B cell (primary cell): ENCODE data around the gene TNNT1. TPM values are rescaled to one million over a fixed set of nuclear protein-coding genes. Genes with fewer than 3 reads are reported as not detected.
"Not testable (repeated sequence)": the region's sequence is repeated elsewhere in the genome, so short reads cannot be mapped to it uniquely, and the experiment has no call there.

Source experiments
- ATAC-seq: fragments of 200-7000 bp; cut with Tn5 transposase; one replicate; pipeline ENCODE4 v1.10.0; 2021; ENCODE audit warnings: low read depth, mild to moderate bottlenecking, moderate number of reproducible peaks, moderate library complexity
- CTCF ChIA-PET: fragments of 350-600 bp; sonication (Branson Sonifier 250); formaldehyde crosslinking; loops from one replicate; lab custom pipeline; 2021; ENCODE audit warnings: antibody characterized with exemption, inconsistent platforms; lab: Charles Lee
- POLR2A ChIA-PET: fragments of 350-600 bp; sonication (Branson Sonifier 250); formaldehyde crosslinking; loops from one replicate; lab custom pipeline; 2021; ENCODE audit warnings: antibody characterized with exemption; lab: Charles Lee
- DNase-seq: peaks from one replicate; pipeline ENCODE4 v3.0.0; 2013
- H2AFZ ChIP-seq: 2 replicates; pipeline ENCODE4 v1.6.1; 2012; ENCODE audit warnings: mild to moderate bottlenecking, low read depth, low read length; ENCODE audit not compliant: insufficient read depth, poor library complexity, severe bottlenecking
- H3K27ac ChIP-seq, 2 donors: 1 replicate in 1 of 2; 2 replicates in 1 of 2; pipeline ENCODE4 v1.5.1; 2012 to 2013; ENCODE audit warnings: low read length in 2 of 2, mild to moderate bottlenecking in 2 of 2, moderate library complexity in 1 of 2
- H3K27me3 ChIP-seq, 4 experiments: fragments of 200-600 bp in 1 of 4; sonication (generic) in 1 of 4; replicated peaks in 1 of 4; 1 replicate in 2 of 4; 2 replicates in 2 of 4; pipeline versions ENCODE4 v1.6.1 to v1.7.0; 2013 to 2016; ENCODE audit warnings: low read length in 3 of 4, mild to moderate bottlenecking in 2 of 4, mixed read lengths in 1 of 4, moderate library complexity in 1 of 4; ENCODE audit not compliant: insufficient read depth in 4 of 4, control insufficient read depth in 3 of 4; ENCODE audit errors: control extremely low read depth in 1 of 4
- H3K36me3 ChIP-seq, 2 experiments: replicated peaks in 1 of 2; 1 replicate in 1 of 2; 2 replicates in 1 of 2; pipeline versions ENCODE4 v1.6.1 to v1.7.1; 2013; ENCODE audit warnings: low read length in 1 of 2; ENCODE audit not compliant: insufficient read depth in 2 of 2, control insufficient read depth in 1 of 2; ENCODE audit errors: control extremely low read depth in 1 of 2, extremely low read depth in 1 of 2
- H3K4me1 ChIP-seq, 2 donors: fragments of 200-600 bp in 1 of 2; sonication (generic) in 1 of 2; 1 replicate in 1 of 2; 2 replicates in 1 of 2; pipeline versions ENCODE4 v1.5.1 to v1.6.1; 2013 to 2017; ENCODE audit warnings: low read length in 2 of 2; ENCODE audit not compliant: control insufficient read depth in 2 of 2, insufficient read depth in 2 of 2
- H3K4me2 ChIP-seq: replicated peaks from 2 replicates; pipeline ENCODE3; 2012; ENCODE audit warnings: mild to moderate bottlenecking, low read depth, low read length; ENCODE audit not compliant: poor library complexity, severe bottlenecking
- H3K4me3 ChIP-seq, 5 experiments: fragments of 200-600 bp in 1 of 5; sonication (generic) in 1 of 5; 1 replicate in 3 of 5; 2 replicates in 2 of 5; pipeline versions ENCODE4 v1.5.1 to v1.7.0; 2011 to 2016; ENCODE audit warnings: low read length in 4 of 5, mild to moderate bottlenecking in 4 of 5, low read depth in 2 of 5, control low read depth in 1 of 5, moderate library complexity in 1 of 5; ENCODE audit not compliant: insufficient read depth in 1 of 5; ENCODE audit errors: control extremely low read depth in 1 of 5, extremely low read depth in 1 of 5
- H3K79me2 ChIP-seq: fragments of 200-600 bp; sonication (generic); one replicate; pipeline ENCODE4 v1.6.0; 2016; ENCODE audit warnings: low read length; ENCODE audit not compliant: control insufficient read depth, insufficient read depth
- H3K9ac ChIP-seq: fragments of 200-600 bp; sonication (generic); 2 replicates; pipeline ENCODE4 v1.6.1; 2017; ENCODE audit warnings: mild to moderate bottlenecking, low read length, moderate library complexity
- H3K9me3 ChIP-seq, 3 donors: one replicate each; pipeline versions ENCODE4 v1.6.1 to v1.7.1; 2013; ENCODE audit warnings: low read length in 2 of 3; ENCODE audit not compliant: control insufficient read depth in 2 of 3, insufficient read depth in 1 of 3; ENCODE audit errors: control extremely low read depth in 1 of 3
- H4K20me1 ChIP-seq: 2 replicates; pipeline ENCODE4 v1.6.0; 2012; ENCODE audit warnings: mild to moderate bottlenecking, low read length; ENCODE audit not compliant: insufficient read depth, control insufficient read depth, poor library complexity, severe bottlenecking
- H3K27ac Mint-ChIP-seq: one replicate; pipeline ENCODE4 v1.8.0; 2021; ENCODE audit warnings: mixed read lengths
- H3K27me3 Mint-ChIP-seq: one replicate; pipeline ENCODE4 v1.8.0; 2021; ENCODE audit warnings: mixed read lengths
- H3K4me1 Mint-ChIP-seq: one replicate; pipeline ENCODE4 v1.8.0; 2021; ENCODE audit warnings: mixed read lengths
- H3K4me3 Mint-ChIP-seq: one replicate; pipeline ENCODE4 v1.8.0; 2021; ENCODE audit warnings: mixed read lengths
- H3K9me3 Mint-ChIP-seq: one replicate; pipeline ENCODE4 v1.8.0; 2022; ENCODE audit warnings: mixed read lengths; ENCODE audit not compliant: insufficient read depth
- CTCF ChIP-seq: fragments of 200-600 bp; IDR thresholded peaks from one replicate; pipeline ENCODE4 v1.8.0; 2022; ENCODE audit warnings: antibody characterized with exemption, mild to moderate bottlenecking
- EZH2 ChIP-seq: IDR thresholded peaks from 2 replicates; pipeline ENCODE4 v1.6.1; 2012; ENCODE audit warnings: borderline replicate concordance, low read depth, mild to moderate bottlenecking, moderate library complexity, low read length; ENCODE audit not compliant: insufficient read depth, poor library complexity, severe bottlenecking
- WGBS: methylation state at CpG from one replicate; pipeline ENCODE4 v1.1.5; 2013; ENCODE audit warnings: missing lambda C conversion rate; ENCODE audit not compliant: insufficient coverage; 5-methylcytosine and 5-hydroxymethylcytosine counted together
- intact Hi-C: fragments of 100-400 bp; cut with micrococcal nuclease; formaldehyde crosslinking; loops from one replicate; pipeline ENCODE4 v1.10.0; 2022
- polyA plus RNA-seq: library from polyadenylated mRNA; depleted of rRNA; stranded (reverse); fragments of >200 nt; gene quantifications from 2 replicates; pipeline ENCODE4 v1.2.3, GENCODE V29; 2012
- total RNA-seq, 2 donors: library from RNA; stranded (reverse); fragments of 120-200 nt in 1 of 2; gene quantifications; 1 replicate in 1 of 2; 2 replicates in 1 of 2; pipeline versions ENCODE4 v1.2.3 to v1.2.4, GENCODE V29; 2013 to 2022

TNNT1 gene
- total and polyA plus RNA-seq, 2 donors (not counting 1 experiment from before 2014, with no cell fraction given): not detected

GRCh38 chr19:55109527-55110291 is 39.3 kb downstream of the TNNT1 start:
- no peak for ATAC-seq
- Mint-ChIP-seq H3K27ac (peak overlapping the region; percentile 26), H3K4me1 (peaks cover 16% of the 10 kb centered on the region), H3K27me3 (no peaks in the 10 kb centered on the region), H3K9me3 (no peaks in the 10 kb centered on the region), H3K4me3 (no peak overlapping the region)
- ChIA-PET CTCF (no interaction called here), POLR2A (no interaction called here)
- H3K4me3 ChIP-seq: no peak overlapping the region
- DNase-seq: no peak
- no peaks in the 10 kb centered on the region for H3K9me3 ChIP-seq
- no peak overlapping the region for H3K27ac ChIP-seq
- no peak overlapping the region for H2AFZ ChIP-seq
- H3K4me2 ChIP-seq: no peak overlapping the region
- H3K36me3 ChIP-seq: peaks cover 0 to 27% of the 10 kb centered on the region in 2 experiments
- intact Hi-C loops: loop anchor here (10.0 kb wide), 3 partner anchors 105 to 995 kb away; partner anchors contain the start of genes PRPF31 and TFPT
- 96% methylated on average over 19 of the region's 20 CpGs for WGBS
- TF ChIP-seq CTCF (no peak), EZH2 (no peak)
- H4K20me1 ChIP-seq: peaks cover 47% of the 10 kb centered on the region
- no peak overlapping the region for H3K9ac ChIP-seq
- peaks cover 23% of the 10 kb centered on the region for H3K79me2 ChIP-seq
- H3K4me1 ChIP-seq: peaks cover 0 to 19% of the 10 kb centered on the region in 2 donors
- no peaks in the 10 kb centered on the region for H3K27me3 ChIP-seq

DNA sequence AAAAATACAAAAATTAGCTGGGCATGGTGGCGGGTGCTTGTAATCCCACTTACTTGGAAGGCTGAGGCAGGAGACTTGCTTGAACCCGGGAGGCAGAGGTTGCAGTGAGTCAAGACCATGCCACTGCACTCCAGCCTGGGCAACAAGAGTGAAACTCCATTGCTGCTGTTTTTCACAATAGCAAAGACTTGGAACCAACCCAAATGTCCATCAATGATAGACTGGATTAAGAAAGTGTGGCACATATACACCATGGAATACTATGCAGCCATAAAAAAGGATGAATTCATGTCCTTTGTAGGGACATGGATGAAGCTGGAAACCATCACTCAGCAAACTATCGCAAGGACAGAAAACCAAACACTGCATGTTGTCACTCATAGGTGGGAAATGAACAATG is 41.8 kb downstream of the TNNT1 start:
- H3K4me2 ChIP-seq, H3K4me1 Mint-ChIP-seq, H3K27me3 ChIP-seq, H2AFZ ChIP-seq, intact Hi-C loops, H3K4me1 ChIP-seq, H3K27me3 Mint-ChIP-seq, H3K9me3 Mint-ChIP-seq, H3K4me3 Mint-ChIP-seq, POLR2A ChIA-PET, H3K27ac Mint-ChIP-seq, H3K79me2 ChIP-seq, H3K9ac ChIP-seq, ATAC-seq, DNase-seq, H3K9me3 ChIP-seq, H3K27ac ChIP-seq, H3K4me3 ChIP-seq: not testable (repeated sequence)
- 100% methylated on average over 2 of the region's 3 CpGs for WGBS
- CTCF ChIA-PET: interaction anchor here (0.7 kb wide), 1 partner anchor 454 kb away, joined by 3 read pairs; no protein-coding TSS in a partner anchor
- H4K20me1 ChIP-seq: peaks cover 29% of the 10 kb centered on the region
- peaks cover 1 to 35% of the 10 kb centered on the region in 2 experiments for H3K36me3 ChIP-seq
